KMS-11 (cell line): ENCODE measurements around the gene ZNF581.

Experiments
- H2AFZ ChIP-seq: fragments of 200-600 bp; sonication (generic); 2 replicates; pipeline ENCODE4 v1.6.1; 2016; ENCODE audit warnings: antibody characterized with exemption, mixed run types, low read depth
- H3K27ac ChIP-seq: fragments of 200-600 bp; sonication (generic); 2 replicates; pipeline ENCODE4 v1.6.1; 2016; ENCODE audit warnings: mild to moderate bottlenecking, mixed run types
- H3K27me3 ChIP-seq: fragments of 200-600 bp; sonication (generic); 2 replicates; pipeline ENCODE4 v1.6.1; 2017; ENCODE audit warnings: mild to moderate bottlenecking, low read depth, mixed run types, moderate library complexity; ENCODE audit not compliant: insufficient read depth
- H3K36me3 ChIP-seq: fragments of 200-600 bp; sonication (generic); 2 replicates; pipeline ENCODE4 v1.6.1; 2017; ENCODE audit warnings: mild to moderate bottlenecking, mixed run types; ENCODE audit not compliant: insufficient read depth
- H3K4me1 ChIP-seq: fragments of 200-600 bp; sonication (generic); 2 replicates; pipeline ENCODE4 v1.6.1; 2016; ENCODE audit warnings: mild to moderate bottlenecking, low read depth, mixed run types; ENCODE audit not compliant: poor library complexity, severe bottlenecking
- H3K4me2 ChIP-seq: fragments of 200-600 bp; sonication (generic); 2 replicates; pipeline ENCODE4 v1.7.0; 2016; ENCODE audit warnings: mild to moderate bottlenecking, mixed run types
- H3K4me3 ChIP-seq: fragments of 200-600 bp; sonication (generic); IDR thresholded peaks from 2 replicates; pipeline ENCODE4 v1.6.1; 2017; ENCODE audit warnings: low read depth, low read length, mixed read lengths; ENCODE audit not compliant: insufficient read depth
- H3K79me2 ChIP-seq: fragments of 200-600 bp; sonication (generic); 2 replicates; pipeline ENCODE4 v1.6.1; 2016; ENCODE audit warnings: low read depth, mixed run types; ENCODE audit not compliant: insufficient read depth
- H3K9ac ChIP-seq: fragments of 200-600 bp; sonication (generic); 2 replicates; pipeline ENCODE4 v1.6.1; 2016; ENCODE audit warnings: mild to moderate bottlenecking, mixed run types
- H4K20me1 ChIP-seq: fragments of 200-600 bp; sonication (generic); 2 replicates; pipeline ENCODE4 v1.6.1; 2016; ENCODE audit warnings: mild to moderate bottlenecking, mixed run types; ENCODE audit not compliant: insufficient read depth
- TF ChIP-seq, protein P1 (sequence below): fragments of 200-600 bp; sonication (generic); conservative IDR thresholded peaks from 2 replicates; pipeline ENCODE4 v1.6.1; 2017; ENCODE audit warnings: low read depth, mild to moderate bottlenecking, antibody characterized with exemption, low read length, moderate library complexity, mixed read lengths

Gene ZNF581

DNA sequence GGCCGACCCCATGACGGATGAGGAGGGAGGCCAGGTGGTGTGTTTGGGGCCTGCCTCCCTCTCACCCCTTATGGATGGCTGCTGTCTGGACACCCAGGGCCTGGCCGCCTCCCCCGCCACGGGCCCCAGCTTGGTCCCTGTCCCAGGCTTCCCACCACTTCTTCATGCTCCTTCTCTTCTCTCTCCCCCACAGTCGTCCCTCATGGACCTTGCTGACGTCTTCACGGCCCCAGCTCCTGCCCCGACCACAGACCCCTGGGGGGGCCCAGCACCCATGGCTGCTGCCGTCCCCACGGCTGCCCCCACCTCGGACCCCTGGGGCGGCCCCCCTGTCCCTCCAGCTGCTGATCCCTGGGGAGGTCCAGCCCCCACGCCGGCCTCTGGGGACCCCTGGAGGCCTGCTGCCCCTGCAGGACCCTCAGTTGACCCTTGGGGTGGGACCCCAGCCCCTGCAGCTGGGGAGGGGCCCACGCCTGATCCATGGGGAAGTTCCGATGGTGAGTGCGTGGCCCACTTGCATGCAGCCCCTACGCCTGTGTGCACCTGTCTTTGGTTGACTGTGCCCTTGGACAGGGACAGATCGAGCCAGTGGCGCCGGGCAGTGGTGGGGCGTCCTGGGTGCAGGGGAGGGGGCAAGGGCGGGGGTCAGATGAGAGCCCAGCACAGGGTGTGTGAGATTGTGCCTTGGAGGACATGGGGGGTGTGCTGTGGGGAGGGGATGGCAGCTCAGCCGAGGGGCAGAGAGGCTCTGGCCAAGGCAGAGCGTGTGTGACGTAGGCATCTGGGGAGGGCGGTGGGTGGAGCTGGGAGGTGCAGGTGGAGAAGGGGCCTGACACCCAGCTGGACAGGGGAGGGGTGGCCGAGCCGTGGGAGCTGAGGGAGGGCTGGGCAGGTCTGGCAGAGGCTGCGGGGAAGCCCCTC lies 48.4 kb downstream of the ZNF581 start:
- Histone ChIP-seq H3K27me3 (no peaks in the 10 kb centered on the region), H3K36me3 (no peaks in the 10 kb centered on the region; the same call in 1 of the 2 replicates), H3K4me2 (no peak overlapping the region), H3K9ac (no peak overlapping the region), H3K4me1 (no peaks in the 10 kb centered on the region), H3K79me2 (no peaks in the 10 kb centered on the region; the same call in 1 of the 2 replicates), H4K20me1 (no peaks in the 10 kb centered on the region), H3K27ac (no peak overlapping the region), H3K4me3 (no peak overlapping the region), H2AFZ (no peak overlapping the region)
- TF ChIP-seq, protein P1, sequence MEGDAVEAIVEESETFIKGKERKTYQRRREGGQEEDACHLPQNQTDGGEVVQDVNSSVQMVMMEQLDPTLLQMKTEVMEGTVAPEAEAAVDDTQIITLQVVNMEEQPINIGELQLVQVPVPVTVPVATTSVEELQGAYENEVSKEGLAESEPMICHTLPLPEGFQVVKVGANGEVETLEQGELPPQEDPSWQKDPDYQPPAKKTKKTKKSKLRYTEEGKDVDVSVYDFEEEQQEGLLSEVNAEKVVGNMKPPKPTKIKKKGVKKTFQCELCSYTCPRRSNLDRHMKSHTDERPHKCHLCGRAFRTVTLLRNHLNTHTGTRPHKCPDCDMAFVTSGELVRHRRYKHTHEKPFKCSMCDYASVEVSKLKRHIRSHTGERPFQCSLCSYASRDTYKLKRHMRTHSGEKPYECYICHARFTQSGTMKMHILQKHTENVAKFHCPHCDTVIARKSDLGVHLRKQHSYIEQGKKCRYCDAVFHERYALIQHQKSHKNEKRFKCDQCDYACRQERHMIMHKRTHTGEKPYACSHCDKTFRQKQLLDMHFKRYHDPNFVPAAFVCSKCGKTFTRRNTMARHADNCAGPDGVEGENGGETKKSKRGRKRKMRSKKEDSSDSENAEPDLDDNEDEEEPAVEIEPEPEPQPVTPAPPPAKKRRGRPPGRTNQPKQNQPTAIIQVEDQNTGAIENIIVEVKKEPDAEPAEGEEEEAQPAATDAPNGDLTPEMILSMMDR, result no peak

DNA sequence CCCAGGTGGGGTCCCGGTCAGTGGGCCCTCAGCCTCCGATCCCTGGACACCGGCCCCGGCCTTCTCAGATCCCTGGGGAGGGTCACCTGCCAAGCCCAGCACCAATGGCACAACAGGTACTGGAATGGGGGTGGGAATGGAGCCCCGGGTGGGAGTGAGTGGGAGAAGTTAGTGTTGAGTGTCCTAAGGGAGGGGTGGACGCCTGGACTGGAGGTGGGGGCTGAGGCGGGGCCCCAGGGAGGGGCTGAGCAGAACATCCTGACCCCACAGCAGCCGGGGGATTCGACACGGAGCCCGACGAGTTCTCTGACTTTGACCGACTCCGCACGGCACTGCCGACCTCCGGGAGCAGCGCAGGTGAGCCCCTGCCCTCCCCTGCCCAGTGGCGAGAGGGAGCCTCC lies 49.2 kb downstream of the ZNF581 start:
- Histone ChIP-seq H3K4me1 (no peaks in the 10 kb centered on the region), H3K36me3 (no peaks in the 10 kb centered on the region; the same call in 1 of the 2 replicates), H4K20me1 (no peaks in the 10 kb centered on the region), H3K79me2 (no peaks in the 10 kb centered on the region), H3K27me3 (no peaks in the 10 kb centered on the region), H3K27ac (no peak overlapping the region), H3K9ac (no peak overlapping the region), H2AFZ (no peak overlapping the region), H3K4me3 (no peak overlapping the region), H3K4me2 (no peak overlapping the region)
- TF ChIP-seq, protein P1, result no peak

DNA sequence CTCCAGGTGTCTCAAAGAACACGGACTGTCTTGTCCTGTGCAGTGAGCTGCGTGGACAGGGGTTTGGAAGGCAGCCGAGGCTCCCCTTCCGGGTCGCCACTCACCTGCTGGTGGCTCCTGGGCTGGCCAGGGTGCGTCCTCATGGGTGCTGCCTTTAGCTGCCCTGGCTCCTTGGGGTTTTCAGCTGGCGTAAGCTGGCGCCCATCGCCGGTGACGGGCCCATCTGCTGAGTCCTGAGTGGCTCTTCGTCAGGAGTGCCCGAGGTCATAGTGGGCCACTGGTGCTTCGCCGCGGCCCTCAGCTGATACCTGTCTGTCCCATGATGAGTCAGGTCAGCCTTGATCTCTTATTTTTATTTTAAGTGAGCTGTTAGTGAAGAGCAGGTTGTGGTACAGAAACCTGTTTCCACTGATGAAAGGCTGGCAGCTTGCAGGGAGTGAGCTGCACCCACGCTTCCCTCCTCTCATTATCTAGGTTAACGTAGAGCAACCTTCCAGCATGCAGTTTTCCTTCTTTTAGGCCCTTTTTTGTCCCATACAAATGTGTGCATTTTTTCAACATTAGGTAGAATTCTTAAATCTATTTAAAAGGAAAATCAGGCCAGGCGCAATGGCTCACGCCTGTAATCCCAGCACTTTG lies 50.0 kb downstream of the ZNF581 start:
- no peak overlapping the region for H3K4me2 ChIP-seq
- H3K9ac ChIP-seq, result no peak overlapping the region
- H3K4me1 ChIP-seq, result no peaks in the 10 kb centered on the region
- TF ChIP-seq, protein P1, result no peak
- no peak overlapping the region for H3K27ac ChIP-seq
- no peaks in the 10 kb centered on the region for H4K20me1 ChIP-seq
- no peak overlapping the region for H2AFZ ChIP-seq
- H3K27me3 ChIP-seq, result no peaks in the 10 kb centered on the region
- H3K4me3 ChIP-seq, result no peak overlapping the region
- H3K36me3 ChIP-seq, result no peaks in the 10 kb centered on the region; the same call in 1 of the 2 replicates
- no peaks in the 10 kb centered on the region for H3K79me2 ChIP-seq

DNA sequence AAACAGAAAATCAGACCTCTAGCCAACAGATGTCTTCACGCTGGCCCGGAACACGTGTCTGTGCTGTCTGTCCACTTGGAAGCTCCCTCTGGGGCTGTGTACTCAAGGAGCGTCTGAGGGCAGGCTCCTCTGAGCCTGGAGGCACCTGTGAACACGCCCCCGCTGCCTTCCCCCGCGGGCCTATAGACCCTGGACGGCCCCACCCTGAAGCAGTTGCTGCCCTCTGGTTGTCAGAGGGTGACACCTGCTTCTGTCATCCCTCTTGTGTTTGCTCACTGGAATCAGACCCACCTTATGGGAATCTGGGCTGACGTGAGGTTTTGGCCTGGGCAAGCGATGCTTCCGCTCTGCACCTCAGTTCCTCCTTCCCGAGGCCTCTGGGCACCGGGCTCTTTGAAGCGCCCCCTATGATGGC lies 50.8 kb downstream of the ZNF581 start:
- no peak overlapping the region for H3K9ac ChIP-seq
- H3K4me3 ChIP-seq, result no peak overlapping the region
- H3K4me2 ChIP-seq, result no peak overlapping the region
- H3K27ac ChIP-seq, result no peak overlapping the region
- no peaks in the 10 kb centered on the region; the same call in 1 of the 2 replicates for H3K36me3 ChIP-seq
- no peaks in the 10 kb centered on the region for H4K20me1 ChIP-seq
- H2AFZ ChIP-seq, result no peak overlapping the region
- H3K79me2 ChIP-seq, result no peaks in the 10 kb centered on the region
- H3K4me1 ChIP-seq, result no peaks in the 10 kb centered on the region
- TF ChIP-seq, protein P1, result no peak
- no peaks in the 10 kb centered on the region for H3K27me3 ChIP-seq
